Right kidney (tissue), 1 donor: Measurements from ENCODE around the gene DACT2.
"Not testable (repeated sequence)": the region's sequence is repeated elsewhere in the genome, so short reads cannot be mapped to it uniquely, and the experiment has no call there.

Experiments
- DNase-seq: peaks from one replicate; pipeline ENCODE4 v3.0.0-alpha.2; 2016

The DACT2 gene

GRCh38 chr6:168326294-168327261 is 7.0 kb upstream of the DACT2 start:
- no peak for DNase-seq

GRCh38 chr6:168322966-168323365 is 3.4 kb upstream of the DACT2 start:
- DNase-seq: no peak

GRCh38 chr6:168320634-168321033 is 1.1 kb upstream of the DACT2 start:
- DNase-seq: no peak

GRCh38 chr6:168318579-168319278 is 848 bp downstream of the DACT2 start:
- peak; percentile 64 for DNase-seq

- peak; percentile 49 for DNase-seq
Observed at GRCh38 chr6:168318090-168318489, 1.5 kb downstream of the DACT2 start.

- DNase-seq: no peak
Observed at GRCh38 chr6:168315596-168315995, 4.0 kb downstream of the DACT2 start.

GRCh38 chr6:168314948-168315347 is 4.6 kb downstream of the DACT2 start:
- DNase-seq: peak; percentile 55

- peak; percentile 69 for DNase-seq
Observed at GRCh38 chr6:168314021-168314420, 5.6 kb downstream of the DACT2 start.

- peak; percentile 85 for DNase-seq
Observed at GRCh38 chr6:168313431-168314011, 6.1 kb downstream of the DACT2 start.

GRCh38 chr6:168312125-168312507 is 7.5 kb downstream of the DACT2 start:
- not testable (repeated sequence) for DNase-seq

- no peak for DNase-seq
Observed at GRCh38 chr6:168311410-168312124, 8.0 kb downstream of the DACT2 start.

- DNase-seq: no peak
Observed at GRCh38 chr6:168310945-168311344, 8.6 kb downstream of the DACT2 start.

GRCh38 chr6:168310403-168310802 is 9.2 kb downstream of the DACT2 start:
- no peak for DNase-seq

GRCh38 chr6:168309997-168310396 is 9.6 kb downstream of the DACT2 start:
- no peak for DNase-seq

GRCh38 chr6:168309183-168309582 is 10.4 kb downstream of the DACT2 start:
- DNase-seq: no peak

GRCh38 chr6:168308390-168309144 is 11.0 kb downstream of the DACT2 start:
- DNase-seq: no peak

GRCh38 chr6:168307695-168308021 is 11.9 kb downstream of the DACT2 start:
- no peak for DNase-seq

GRCh38 chr6:168307015-168307694 is 12.4 kb downstream of the DACT2 start:
- no peak for DNase-seq

- DNase-seq: no peak
Observed at GRCh38 chr6:168305863-168306262, 13.7 kb downstream of the DACT2 start.

GRCh38 chr6:168305096-168305749 is 14.4 kb downstream of the DACT2 start:
- DNase-seq: no peak

- no peak for DNase-seq
Observed at GRCh38 chr6:168304752-168305015, 14.9 kb downstream of the DACT2 start.
